Kidney tubule cell (primary cell): ENCODE measurements around the gene CFDP1.

Experiments used
- DNase-seq: peaks from one replicate; pipeline ENCODE4 v3.0.0-alpha.2; 2018; ENCODE audit warnings: low spot score

The CFDP1 gene

GRCh38 chr16:75251280-75252048 is 181.8 kb downstream of the CFDP1 start, which contains the start of gene BCAR1:
TSS of gene BCAR1 (minus strand) at chr16:75251624. CDS start at chr16:75251482, 142 bp downstream.
- DNase-seq: peak; percentile 93

GRCh38 chr16:75250809-75251279 is 182.5 kb downstream of the CFDP1 start:
- DNase-seq: peak; percentile 70

GRCh38 chr16:75250089-75250808 is 183.1 kb downstream of the CFDP1 start:
- peak; percentile 53 for DNase-seq

- DNase-seq: no peak
Observed at GRCh38 chr16:75249441-75249840, 183.9 kb downstream of the CFDP1 start.

- DNase-seq: peak; percentile 64
Observed at GRCh38 chr16:75248536-75249380, 184.5 kb downstream of the CFDP1 start.

GRCh38 chr16:75248142-75248535 is 185.2 kb downstream of the CFDP1 start:
- DNase-seq: no peak

- no peak for DNase-seq
Observed at GRCh38 chr16:75247249-75247648, 186.1 kb downstream of the CFDP1 start.

- DNase-seq: no peak
Observed at GRCh38 chr16:75246504-75247205, 186.6 kb downstream of the CFDP1 start.

GRCh38 chr16:75244844-75245758 is 188.2 kb downstream of the CFDP1 start:
- DNase-seq: peak; percentile 99

GRCh38 chr16:75244225-75244809 is 189.0 kb downstream of the CFDP1 start:
- DNase-seq: peak; percentile 54
